ENCODE measurements around the gene CWH43.

GRCh38 chr4:48970471-48970921 is 15.6 kb upstream of the CWH43 start:
- TF ChIP-seq CTCF (IDR thresholded peaks at IDR 0.05) (peak in 1 of 6 experiments; percentile 24), POLR2A (IDR thresholded peaks at IDR 0.05) (no peak)

Data from esophagus squamous epithelium (tissue), 4 donors.